B cell (primary cell): ENCODE data around the gene PLA2G4C. TPM values are rescaled to one million over a fixed set of nuclear protein-coding genes. Genes with fewer than 3 reads are reported as not detected.

Experiments used
- ATAC-seq: fragments of 200-7000 bp; cut with Tn5 transposase; one replicate; pipeline ENCODE4 v1.10.0; 2021; ENCODE audit warnings: low read depth, mild to moderate bottlenecking, moderate number of reproducible peaks, moderate library complexity
- CTCF ChIA-PET: fragments of 350-600 bp; sonication (Branson Sonifier 250); formaldehyde crosslinking; loops from one replicate; lab custom pipeline; 2021; ENCODE audit warnings: antibody characterized with exemption, inconsistent platforms; lab: Charles Lee
- POLR2A ChIA-PET: fragments of 350-600 bp; sonication (Branson Sonifier 250); formaldehyde crosslinking; loops from one replicate; lab custom pipeline; 2021; ENCODE audit warnings: antibody characterized with exemption; lab: Charles Lee
- DNase-seq: peaks from one replicate; pipeline ENCODE4 v3.0.0; 2013
- H2AFZ ChIP-seq: 2 replicates; pipeline ENCODE4 v1.6.1; 2012; ENCODE audit warnings: mild to moderate bottlenecking, low read depth, low read length; ENCODE audit not compliant: insufficient read depth, poor library complexity, severe bottlenecking
- H3K27ac ChIP-seq, 2 donors: 1 replicate in 1 of 2; 2 replicates in 1 of 2; pipeline ENCODE4 v1.5.1; 2012 to 2013; ENCODE audit warnings: low read length in 2 of 2, mild to moderate bottlenecking in 2 of 2, moderate library complexity in 1 of 2
- H3K27me3 ChIP-seq, 4 experiments: fragments of 200-600 bp in 1 of 4; sonication (generic) in 1 of 4; replicated peaks in 1 of 4; 1 replicate in 2 of 4; 2 replicates in 2 of 4; pipeline versions ENCODE4 v1.6.1 to v1.7.0; 2013 to 2016; ENCODE audit warnings: low read length in 3 of 4, mild to moderate bottlenecking in 2 of 4, mixed read lengths in 1 of 4, moderate library complexity in 1 of 4; ENCODE audit not compliant: insufficient read depth in 4 of 4, control insufficient read depth in 3 of 4; ENCODE audit errors: control extremely low read depth in 1 of 4
- H3K36me3 ChIP-seq, 2 experiments: replicated peaks in 1 of 2; 1 replicate in 1 of 2; 2 replicates in 1 of 2; pipeline versions ENCODE4 v1.6.1 to v1.7.1; 2013; ENCODE audit warnings: low read length in 1 of 2; ENCODE audit not compliant: insufficient read depth in 2 of 2, control insufficient read depth in 1 of 2; ENCODE audit errors: control extremely low read depth in 1 of 2, extremely low read depth in 1 of 2
- H3K4me1 ChIP-seq, 2 donors: fragments of 200-600 bp in 1 of 2; sonication (generic) in 1 of 2; 1 replicate in 1 of 2; 2 replicates in 1 of 2; pipeline versions ENCODE4 v1.5.1 to v1.6.1; 2013 to 2017; ENCODE audit warnings: low read length in 2 of 2; ENCODE audit not compliant: control insufficient read depth in 2 of 2, insufficient read depth in 2 of 2
- H3K4me2 ChIP-seq: replicated peaks from 2 replicates; pipeline ENCODE3; 2012; ENCODE audit warnings: mild to moderate bottlenecking, low read depth, low read length; ENCODE audit not compliant: poor library complexity, severe bottlenecking
- H3K4me3 ChIP-seq, 5 experiments: fragments of 200-600 bp in 1 of 5; sonication (generic) in 1 of 5; 1 replicate in 3 of 5; 2 replicates in 2 of 5; pipeline versions ENCODE4 v1.5.1 to v1.7.0; 2011 to 2016; ENCODE audit warnings: low read length in 4 of 5, mild to moderate bottlenecking in 4 of 5, low read depth in 2 of 5, control low read depth in 1 of 5, moderate library complexity in 1 of 5; ENCODE audit not compliant: insufficient read depth in 1 of 5; ENCODE audit errors: control extremely low read depth in 1 of 5, extremely low read depth in 1 of 5
- H3K79me2 ChIP-seq: fragments of 200-600 bp; sonication (generic); one replicate; pipeline ENCODE4 v1.6.0; 2016; ENCODE audit warnings: low read length; ENCODE audit not compliant: control insufficient read depth, insufficient read depth
- H3K9ac ChIP-seq: fragments of 200-600 bp; sonication (generic); 2 replicates; pipeline ENCODE4 v1.6.1; 2017; ENCODE audit warnings: mild to moderate bottlenecking, low read length, moderate library complexity
- H3K9me3 ChIP-seq, 3 donors: one replicate each; pipeline versions ENCODE4 v1.6.1 to v1.7.1; 2013; ENCODE audit warnings: low read length in 2 of 3; ENCODE audit not compliant: control insufficient read depth in 2 of 3, insufficient read depth in 1 of 3; ENCODE audit errors: control extremely low read depth in 1 of 3
- H4K20me1 ChIP-seq: 2 replicates; pipeline ENCODE4 v1.6.0; 2012; ENCODE audit warnings: mild to moderate bottlenecking, low read length; ENCODE audit not compliant: insufficient read depth, control insufficient read depth, poor library complexity, severe bottlenecking
- H3K27ac Mint-ChIP-seq: one replicate; pipeline ENCODE4 v1.8.0; 2021; ENCODE audit warnings: mixed read lengths
- H3K27me3 Mint-ChIP-seq: one replicate; pipeline ENCODE4 v1.8.0; 2021; ENCODE audit warnings: mixed read lengths
- H3K4me1 Mint-ChIP-seq: one replicate; pipeline ENCODE4 v1.8.0; 2021; ENCODE audit warnings: mixed read lengths
- H3K4me3 Mint-ChIP-seq: one replicate; pipeline ENCODE4 v1.8.0; 2021; ENCODE audit warnings: mixed read lengths
- H3K9me3 Mint-ChIP-seq: one replicate; pipeline ENCODE4 v1.8.0; 2022; ENCODE audit warnings: mixed read lengths; ENCODE audit not compliant: insufficient read depth
- EZH2 ChIP-seq: IDR thresholded peaks from 2 replicates; pipeline ENCODE4 v1.6.1; 2012; ENCODE audit warnings: borderline replicate concordance, low read depth, mild to moderate bottlenecking, moderate library complexity, low read length; ENCODE audit not compliant: insufficient read depth, poor library complexity, severe bottlenecking
- WGBS: methylation state at CpG from one replicate; pipeline ENCODE4 v1.1.5; 2013; ENCODE audit warnings: missing lambda C conversion rate; ENCODE audit not compliant: insufficient coverage; 5-methylcytosine and 5-hydroxymethylcytosine counted together
- intact Hi-C: fragments of 100-400 bp; cut with micrococcal nuclease; formaldehyde crosslinking; loops from one replicate; pipeline ENCODE4 v1.10.0; 2022
- polyA plus RNA-seq: library from polyadenylated mRNA; depleted of rRNA; stranded (reverse); fragments of >200 nt; gene quantifications from 2 replicates; pipeline ENCODE4 v1.2.3, GENCODE V29; 2012
- total RNA-seq, 2 donors: library from RNA; stranded (reverse); fragments of 120-200 nt in 1 of 2; gene quantifications; 1 replicate in 1 of 2; 2 replicates in 1 of 2; pipeline versions ENCODE4 v1.2.3 to v1.2.4, GENCODE V29; 2013 to 2022
- TF ChIP-seq, protein P1 (sequence below): fragments of 200-600 bp; IDR thresholded peaks from one replicate; pipeline ENCODE4 v1.8.0; 2022; ENCODE audit warnings: antibody characterized with exemption, mild to moderate bottlenecking

The PLA2G4C gene
- total and polyA plus RNA-seq, 2 donors (not counting 1 experiment from before 2014, with no cell fraction given): 11.1 to 12.3 TPM

GRCh38 chr19:48108997-48109782, 1.4 kb downstream of the PLA2G4C start:
- Mint-ChIP-seq H3K27me3 (no peaks in the 10 kb centered on the region), H3K27ac (no peak overlapping the region), H3K4me3 (peak overlapping the region; percentile 59), H3K9me3 (no peaks in the 10 kb centered on the region), H3K4me1 (peaks cover 16% of the 10 kb centered on the region)
- DNase-seq: no peak
- H3K9ac ChIP-seq: no peak overlapping the region
- peaks cover 6% of the 10 kb centered on the region for H4K20me1 ChIP-seq
- no peak overlapping the region for H3K4me3 ChIP-seq
- H3K27me3 ChIP-seq: no peaks in the 10 kb centered on the region
- peak overlapping the region; percentile 98 for H3K4me2 ChIP-seq
- TF ChIP-seq EZH2: no peak
- TF ChIP-seq, protein P1, sequence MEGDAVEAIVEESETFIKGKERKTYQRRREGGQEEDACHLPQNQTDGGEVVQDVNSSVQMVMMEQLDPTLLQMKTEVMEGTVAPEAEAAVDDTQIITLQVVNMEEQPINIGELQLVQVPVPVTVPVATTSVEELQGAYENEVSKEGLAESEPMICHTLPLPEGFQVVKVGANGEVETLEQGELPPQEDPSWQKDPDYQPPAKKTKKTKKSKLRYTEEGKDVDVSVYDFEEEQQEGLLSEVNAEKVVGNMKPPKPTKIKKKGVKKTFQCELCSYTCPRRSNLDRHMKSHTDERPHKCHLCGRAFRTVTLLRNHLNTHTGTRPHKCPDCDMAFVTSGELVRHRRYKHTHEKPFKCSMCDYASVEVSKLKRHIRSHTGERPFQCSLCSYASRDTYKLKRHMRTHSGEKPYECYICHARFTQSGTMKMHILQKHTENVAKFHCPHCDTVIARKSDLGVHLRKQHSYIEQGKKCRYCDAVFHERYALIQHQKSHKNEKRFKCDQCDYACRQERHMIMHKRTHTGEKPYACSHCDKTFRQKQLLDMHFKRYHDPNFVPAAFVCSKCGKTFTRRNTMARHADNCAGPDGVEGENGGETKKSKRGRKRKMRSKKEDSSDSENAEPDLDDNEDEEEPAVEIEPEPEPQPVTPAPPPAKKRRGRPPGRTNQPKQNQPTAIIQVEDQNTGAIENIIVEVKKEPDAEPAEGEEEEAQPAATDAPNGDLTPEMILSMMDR: no peak
- H3K9me3 ChIP-seq: no peaks in the 10 kb centered on the region
- intact Hi-C loops: no loop called here
- no peak for ATAC-seq
- no peak overlapping the region for H2AFZ ChIP-seq
- H3K27ac ChIP-seq: peak overlapping the region in 1 of 2 donors; percentile 99
- CTCF ChIA-PET: interaction anchor here (0.7 to 7.4 kb wide), 9 partner anchors 43 to 156 kb away, joined by 4 to 113 read pairs (median 8); partner anchors contain the start of gene CARD8
- WGBS: 91% methylated on average over 5 of the region's 15 CpGs
- peaks cover 36% of the 10 kb centered on the region for H3K79me2 ChIP-seq
- POLR2A ChIA-PET: no interaction called here
- H3K36me3 ChIP-seq: peaks cover 0 to 2% of the 10 kb centered on the region in 2 experiments
- H3K4me1 ChIP-seq: peaks cover 25 to 27% of the 10 kb centered on the region in 2 donors

GRCh38 chr19:48103922-48104321, 6.7 kb downstream of the PLA2G4C start:
- Histone ChIP-seq H3K9me3 (no peaks in the 10 kb centered on the region), H2AFZ (no peak overlapping the region), H3K27me3 (no peaks in the 10 kb centered on the region), H3K4me3 (no peak overlapping the region), H3K79me2 (peaks cover 31% of the 10 kb centered on the region), H3K4me2 (no peak overlapping the region), H3K36me3 (peaks cover 0 to 3% of the 10 kb centered on the region in 2 experiments), H3K4me1 (peaks cover 9 to 12% of the 10 kb centered on the region in 2 donors), H3K27ac (no peak overlapping the region), H3K9ac (no peak overlapping the region), H4K20me1 (peaks cover 6% of the 10 kb centered on the region)
- Mint-ChIP-seq H3K4me1 (peaks cover 8% of the 10 kb centered on the region), H3K9me3 (no peaks in the 10 kb centered on the region), H3K27ac (no peak overlapping the region), H3K4me3 (no peak overlapping the region), H3K27me3 (no peaks in the 10 kb centered on the region)
- ATAC-seq: no peak
- no peak for DNase-seq
- TF ChIP-seq, protein P1: no peak
- CTCF ChIA-PET: interaction anchor here (1.0 to 1.8 kb wide), 4 partner anchors 21 to 165 kb away, joined by 3 to 6 read pairs (median 3); no protein-coding TSS in a partner anchor
- 100% methylated on average over 1 of the region's 5 CpGs for WGBS
- intact Hi-C loops: no loop called here
- POLR2A ChIA-PET: no interaction called here
